Right atrium auricular region (tissue), 2 donors: Measurements from ENCODE around the gene PRTFDC1. TPM values are rescaled to one million over a fixed set of nuclear protein-coding genes. Genes with fewer than 3 reads are reported as not detected.

Experiments used
- DNase-seq: peaks from one replicate; pipeline ENCODE4 v3.0.0-alpha.2; 2019; ENCODE audit warnings: low spot score
- H3K27ac ChIP-seq, 2 donors: fragments of 200-600 bp; sonication (generic); 1 replicate in 1 of 2; 2 replicates in 1 of 2; pipeline ENCODE4 v1.5.1; 2016 to 2019
- H3K27me3 ChIP-seq, 2 donors: fragments of 200-600 bp; sonication (generic); one replicate each; pipeline versions ENCODE4 v1.5.1 to v1.6.0; 2017 to 2019
- H3K36me3 ChIP-seq: fragments of 200-600 bp; sonication (generic); one replicate; pipeline ENCODE4 v1.5.1; 2016
- H3K4me1 ChIP-seq, 2 donors: fragments of 200-600 bp; sonication (generic); one replicate each; pipeline versions ENCODE4 v1.5.1 to v1.6.0; 2017 to 2019
- H3K4me3 ChIP-seq, 2 donors: fragments of 200-600 bp; sonication (generic); 1 replicate in 1 of 2; 2 replicates in 1 of 2; pipeline ENCODE4 v1.5.1; 2017 to 2019; ENCODE audit warnings: mild to moderate bottlenecking in 1 of 2, moderate library complexity in 1 of 2
- H3K9me3 ChIP-seq, 2 donors: fragments of 200-600 bp; sonication (generic); one replicate each; pipeline ENCODE4 v1.5.1; 2019
- CTCF ChIP-seq, 2 donors: fragments of 200-600 bp; sonication (generic); IDR thresholded peaks; one replicate each; pipeline ENCODE4 v1.5.1; 2019; ENCODE audit warnings: antibody characterized with exemption in 2 of 2
- total RNA-seq, 2 donors: library from RNA; depleted of rRNA; stranded (reverse); fragments of >200 nt; gene quantifications; one replicate each; pipeline ENCODE4 v1.1.0, GENCODE V29; 2016

PRTFDC1 gene
- total RNA-seq, 2 donors from 2014 or later: 4.0 to 5.6 TPM

- Histone ChIP-seq H3K4me1 (peaks cover 0 to 14% of the 10 kb centered on the region in 2 donors), H3K4me3 (no peak overlapping the region)
- no peak for TF ChIP-seq CTCF (IDR thresholded peaks at IDR 0.05)
Measured at GRCh38 chr10:24813856-24814255, 138.6 kb downstream of the PRTFDC1 start.

GRCh38 chr10:24806262-24806661 lies 146.1 kb downstream of the PRTFDC1 start:
- no peak overlapping the region for H3K27ac ChIP-seq

More at GRCh38 chr10:24813856-24814255, 138.6 kb downstream of the PRTFDC1 start:
- Histone ChIP-seq H3K27ac (no peak overlapping the region), H3K36me3 (no peaks in the 10 kb centered on the region), H3K9me3 (no peaks in the 10 kb centered on the region), H3K27me3 (no peaks in the 10 kb centered on the region)
- no peak for DNase-seq

GRCh38 chr10:24804956-24805355 lies 147.4 kb downstream of the PRTFDC1 start:
- TF ChIP-seq CTCF (IDR thresholded peaks at IDR 0.05): no peak
- H3K9me3 ChIP-seq: no peaks in the 10 kb centered on the region
- no peak overlapping the region for H3K27ac ChIP-seq
- DNase-seq: no peak
- no peaks in the 10 kb centered on the region for H3K27me3 ChIP-seq
- H3K4me3 ChIP-seq: no peak overlapping the region
- no peaks in the 10 kb centered on the region for H3K36me3 ChIP-seq
- H3K4me1 ChIP-seq: no peaks in the 10 kb centered on the region

More at GRCh38 chr10:24806262-24806661, 146.1 kb downstream of the PRTFDC1 start:
- TF ChIP-seq CTCF (IDR thresholded peaks at IDR 0.05): no peak
- Histone ChIP-seq H3K4me1 (no peaks in the 10 kb centered on the region), H3K9me3 (no peaks in the 10 kb centered on the region), H3K4me3 (no peak overlapping the region), H3K36me3 (no peaks in the 10 kb centered on the region), H3K27me3 (no peaks in the 10 kb centered on the region)
- no peak for DNase-seq

- Histone ChIP-seq H3K4me1 (no peaks in the 10 kb centered on the region), H3K36me3 (no peaks in the 10 kb centered on the region), H3K4me3 (no peak overlapping the region), H3K27ac (no peak overlapping the region), H3K27me3 (no peaks in the 10 kb centered on the region), H3K9me3 (no peaks in the 10 kb centered on the region)
- no peak for TF ChIP-seq CTCF (IDR thresholded peaks at IDR 0.05)
- DNase-seq: no peak
Measured at GRCh38 chr10:24804392-24804791, 148.0 kb downstream of the PRTFDC1 start.

GRCh38 chr10:24802378-24802777 lies 150.0 kb downstream of the PRTFDC1 start:
- H3K9me3 ChIP-seq: no peaks in the 10 kb centered on the region
- H3K27ac ChIP-seq: no peak overlapping the region
- H3K4me1 ChIP-seq: no peaks in the 10 kb centered on the region
- H3K4me3 ChIP-seq: no peak overlapping the region
- DNase-seq: no peak
- no peaks in the 10 kb centered on the region for H3K36me3 ChIP-seq
- TF ChIP-seq CTCF (IDR thresholded peaks at IDR 0.05): no peak
- no peaks in the 10 kb centered on the region for H3K27me3 ChIP-seq

GRCh38 chr10:24800861-24801260 lies 151.5 kb downstream of the PRTFDC1 start:
- Histone ChIP-seq H3K36me3 (no peaks in the 10 kb centered on the region), H3K4me1 (no peaks in the 10 kb centered on the region), H3K27ac (no peak overlapping the region), H3K4me3 (no peak overlapping the region), H3K9me3 (no peaks in the 10 kb centered on the region), H3K27me3 (no peaks in the 10 kb centered on the region)
- no peak for DNase-seq
- no peak for TF ChIP-seq CTCF (IDR thresholded peaks at IDR 0.05)
